ENCODE data around the gene MCTP1. TPM values are rescaled to one million over a fixed set of nuclear protein-coding genes. Genes with fewer than 3 reads are reported as not detected.

MCTP1 gene
- total and polyA plus RNA-seq, 2 of the 13 experiments (the other 11 are each of a cell fraction or from before 2014, with no cell fraction given), result 0.15 to 0.48 TPM

- H3K4me3 ChIP-seq (replicated peaks in 1 of 3; ENCODE audit: insufficient read depth in 1 of 3, low read depth in 2 of 3, low read length in 3 of 3), result no peak overlapping the region
- POLR2A ChIA-PET, result no interaction called here
- H3K4me1 ChIP-seq (ENCODE audit: insufficient read depth, low read length), result no peaks in the 10 kb centered on the region
- H3K9me3 ChIP-seq (ENCODE audit: low read length), result no peaks in the 10 kb centered on the region
- BruUV-seq (replicated peaks), result no TSS peak
- H3K27ac ChIP-seq (ENCODE audit: extremely low read length, insufficient read depth, low read length), result no peak overlapping the region
- DNase-seq (ENCODE audit: low spot score) (no peak), ATAC-seq (no peak), FAIRE-seq (no peak)
- intact Hi-C loops (cut with micrococcal nuclease; ENCODE audit: unreplicated experiment), result no loop called here
- WGBS (ENCODE audit: low lambda C conversion rate), result 32% methylated on average over 2 of the region's 2 CpGs
- no peaks in the 10 kb centered on the region for H3K27me3 ChIP-seq (ENCODE audit: control insufficient read depth in 1 of 2, insufficient read depth in 2 of 2, low read length in 2 of 2)
- no peaks in the 10 kb centered on the region for H3K36me3 ChIP-seq (replicated peaks in 1 of 2; ENCODE audit: control insufficient read depth in 1 of 2, insufficient read depth in 2 of 2, low read length in 2 of 2)
- no peak overlapping the region for H2AFZ ChIP-seq (ENCODE audit: low read length)
- in situ Hi-C loops (cut with HindIII; ENCODE audit: extremely low pct_ligation_motif_present, low pct_unique_long_range_greater_than_20kb), result no loop called here
- H3K79me2 ChIP-seq (ENCODE audit: insufficient read depth, low read length), result no peaks in the 10 kb centered on the region
- no peak for TF ChIP-seq RBAK (CRISPR knock-in tag; IDR thresholded peaks at IDR 0.05)
- TF ChIP-seq ZNF224 (CRISPR knock-in tag; IDR thresholded peaks at IDR 0.05), result no peak
- no peak for TF ChIP-seq ATF3 (CRISPR knock-in tag; IDR thresholded peaks at IDR 0.05)
- TF ChIP-seq FOXK1 (CRISPR knock-in tag; IDR thresholded peaks at IDR 0.05; ENCODE audit: borderline replicate concordance, low read depth), result no peak
- TF ChIP-seq ZNF552 (CRISPR knock-in tag; IDR thresholded peaks at IDR 0.05; ENCODE audit: borderline replicate concordance), result no peak
- no peak for TF ChIP-seq ZNF740 (CRISPR knock-in tag; IDR thresholded peaks at IDR 0.05)
- no peak for TF ChIP-seq CEBPZ (IDR thresholded peaks at IDR 0.05; ENCODE audit: low read length)
- TF ChIP-seq ZSCAN31 (CRISPR knock-in tag; IDR thresholded peaks at IDR 0.05; ENCODE audit: low read depth), result no peak
- no peak for TF ChIP-seq THYN1 (CRISPR knock-in tag; IDR thresholded peaks at IDR 0.05; ENCODE audit: borderline replicate concordance, low read depth)
- TF ChIP-seq LCORL (IDR thresholded peaks at IDR 0.05), result no peak
- no peak for TF ChIP-seq LCORL (CRISPR knock-in tag; IDR thresholded peaks at IDR 0.05)
- no peak for TF ChIP-seq POLR2AphosphoS5 (IDR thresholded peaks at IDR 0.05; ENCODE audit: low read depth, low read length)
- no peak for TF ChIP-seq ZNF775 (CRISPR knock-in tag; IDR thresholded peaks at IDR 0.05; ENCODE audit: borderline replicate concordance)
- TF ChIP-seq ZNF781 (CRISPR knock-in tag; IDR thresholded peaks at IDR 0.05; ENCODE audit: borderline replicate concordance, not compliant biosample characterization), result no peak
- no peak for TF ChIP-seq TEAD2 (CRISPR knock-in tag; IDR thresholded peaks at IDR 0.05)
- no peak for TF ChIP-seq ZSCAN20 (CRISPR knock-in tag; IDR thresholded peaks at IDR 0.05; ENCODE audit: borderline replicate concordance)
- TF ChIP-seq PAX8 (CRISPR knock-in tag; IDR thresholded peaks at IDR 0.05; ENCODE audit: borderline replicate concordance), result no peak
- no peaks in the 10 kb centered on the region for H4K20me1 ChIP-seq (ENCODE audit: insufficient read depth, low read length)
- no peak overlapping the region for H3K4me2 ChIP-seq (ENCODE audit: low read depth, low read length)
- H3K9ac ChIP-seq (ENCODE audit: insufficient read depth, low read depth, low read length), result no peak overlapping the region
- CTCF ChIA-PET (ENCODE audit: low intra/inter-chr PET ratio, low total read pairs), result no interaction called here
Observed at GRCh38 chr5:95221234-95221633, 63.7 kb downstream of the MCTP1 start.
